Fibroblast of lung (primary cell): Measurements from ENCODE around the gene SYT7. TPM values are rescaled to one million over a fixed set of nuclear protein-coding genes. Genes with fewer than 3 reads are reported as not detected.

Experiments
- DNase-seq, 2 donors: peaks; one replicate each; pipeline versions ENCODE4 v3.0.0 to v3.0.0-alpha.2; 2010; ENCODE audit warnings: low read depth in 2 of 2
- H2AFZ ChIP-seq: 2 replicates; pipeline ENCODE4 v1.5.1; 2012; ENCODE audit warnings: low read length, control low read depth, inconsistent platforms
- H3K27ac ChIP-seq: 2 replicates; pipeline ENCODE4 v1.5.1; 2011; ENCODE audit warnings: low read length, control low read depth; ENCODE audit not compliant: insufficient read depth
- H3K27me3 ChIP-seq: 2 replicates; pipeline ENCODE4 v1.5.1; 2011; ENCODE audit warnings: mild to moderate bottlenecking, low read length; ENCODE audit not compliant: control insufficient read depth, insufficient read depth
- H3K36me3 ChIP-seq: 2 replicates; pipeline ENCODE4 v1.5.1; 2011; ENCODE audit warnings: low read length; ENCODE audit not compliant: control insufficient read depth, insufficient read depth
- H3K4me1 ChIP-seq: 2 replicates; pipeline ENCODE4 v1.5.1; 2011; ENCODE audit warnings: low read length; ENCODE audit not compliant: control insufficient read depth, insufficient read depth; ENCODE audit errors: extremely low read depth
- H3K4me2 ChIP-seq: 2 replicates; pipeline ENCODE4 v1.5.1; 2011; ENCODE audit warnings: low read length, control low read depth; ENCODE audit not compliant: insufficient read depth; ENCODE audit errors: extremely low read depth
- H3K4me3 ChIP-seq, 4 experiments: fragments of 200-600 bp in 1 of 4; sonication (generic) in 1 of 4; replicated peaks in 1 of 4; 2 replicates each; pipeline ENCODE4 v1.5.1; 2011 to 2016; ENCODE audit warnings: low read length in 4 of 4, low read depth in 3 of 4, mild to moderate bottlenecking in 3 of 4, control low read depth in 2 of 4, inconsistent platforms in 1 of 4, mixed read lengths in 1 of 4; ENCODE audit not compliant: insufficient read depth in 1 of 4; ENCODE audit errors: control extremely low read depth in 1 of 4
- H3K79me2 ChIP-seq: 2 replicates; pipeline ENCODE4 v1.5.1; 2012; ENCODE audit warnings: mild to moderate bottlenecking, low read length, inconsistent platforms; ENCODE audit not compliant: control insufficient read depth, insufficient read depth
- H3K9ac ChIP-seq: 2 replicates; pipeline ENCODE4 v1.5.1; 2011; ENCODE audit warnings: mild to moderate bottlenecking, low read length, control low read depth; ENCODE audit not compliant: insufficient read depth
- H3K9me3 ChIP-seq: 2 replicates; pipeline ENCODE4 v1.5.1; 2012; ENCODE audit warnings: low read depth, low read length; ENCODE audit not compliant: control insufficient read depth, insufficient read depth
- H4K20me1 ChIP-seq: 2 replicates; pipeline ENCODE4 v1.5.1; 2011; ENCODE audit warnings: low read length; ENCODE audit not compliant: control insufficient read depth, insufficient read depth; ENCODE audit errors: extremely low read depth
- CTCF ChIP-seq, 2 donors: IDR thresholded peaks in 1 of 2; conservative IDR thresholded peaks in 1 of 2; 1 replicate in 1 of 2; 2 replicates in 1 of 2; pipeline ENCODE4 v1.5.1; 2011 to 2012; ENCODE audit warnings: low read length in 2 of 2, control low read depth in 1 of 2, inconsistent platforms in 1 of 2, low read depth in 1 of 2, mild to moderate bottlenecking in 1 of 2
- EZH2 ChIP-seq: IDR thresholded peaks from 2 replicates; pipeline ENCODE4 v1.5.1; 2012; ENCODE audit warnings: low read length, control low read depth, mild to moderate bottlenecking; ENCODE audit errors: missing control alignments
- polyA plus RNA-seq, 2 donors: library from polyadenylated mRNA; depleted of rRNA in 1 of 2; stranded (reverse) in 1 of 2; unstranded in 1 of 2; fragments of >200 nt; gene quantifications; 2 replicates each; pipeline ENCODE4 v1.2.1, GENCODE V29; 2011 to 2012; ENCODE audit warnings: missing spikeins in 1 of 2
- total RNA-seq: library from RNA; depleted of rRNA; stranded (reverse); fragments of >200 nt; gene quantifications from 2 replicates; pipeline ENCODE4 v1.2.1, GENCODE V29; 2014

Gene SYT7
- total and polyA plus RNA-seq, 2 donors (not counting 1 experiment from before 2014, with no cell fraction given) = 2.5 to 25.9 TPM

GRCh38 chr11:61601512-61601911 is 20.6 kb upstream of the SYT7 start:
- Histone ChIP-seq H3K9ac (no peak overlapping the region), H3K79me2 (no peaks in the 10 kb centered on the region), H3K4me3 (no peak overlapping the region), H3K4me2 (no peak overlapping the region), H4K20me1 (no peaks in the 10 kb centered on the region), H3K27me3 (no peaks in the 10 kb centered on the region), H2AFZ (no peak overlapping the region), H3K36me3 (no peaks in the 10 kb centered on the region), H3K9me3 (no peaks in the 10 kb centered on the region), H3K4me1 (peaks cover 39% of the 10 kb centered on the region), H3K27ac (no peak overlapping the region)
- TF ChIP-seq EZH2 (no peak), CTCF (conservative IDR thresholded peaks at IDR 0.05 in 1 of 2, IDR thresholded peaks at IDR 0.05 in 1 of 2; ENCODE audit: low read depth in 1 of 2, low read length in 2 of 2) (no peak)
- no peak for DNase-seq

GRCh38 chr11:61599968-61600710 is 19.3 kb upstream of the SYT7 start:
- H3K9ac ChIP-seq = no peak overlapping the region

More at GRCh38 chr11:61599968-61600710, 19.3 kb upstream of the SYT7 start:
- Histone ChIP-seq H3K4me1 (peaks cover 39% of the 10 kb centered on the region), H3K9me3 (no peaks in the 10 kb centered on the region), H3K27ac (no peak overlapping the region), H3K4me3 (peak overlapping the region in 1 of 4 experiments; percentile 11), H2AFZ (no peak overlapping the region), H3K36me3 (no peaks in the 10 kb centered on the region), H3K4me2 (peak overlapping the region; percentile 13), H3K27me3 (no peaks in the 10 kb centered on the region), H4K20me1 (no peaks in the 10 kb centered on the region), H3K79me2 (no peaks in the 10 kb centered on the region)
- TF ChIP-seq CTCF (conservative IDR thresholded peaks at IDR 0.05 in 1 of 2, IDR thresholded peaks at IDR 0.05 in 1 of 2; ENCODE audit: low read depth in 1 of 2, low read length in 2 of 2) (no peak), EZH2 (no peak)
- DNase-seq = no peak
